ENCODE data around the gene FAM187B. TPM values are rescaled to one million over a fixed set of nuclear protein-coding genes. Genes with fewer than 3 reads are reported as not detected.

The FAM187B gene
- total and polyA plus RNA-seq, 4 donors = 0.17 TPM; not detected in 3

- H3K27ac ChIP-seq (ENCODE audit: low read depth in 1 of 2, low read length in 2 of 2) = peak overlapping the region; percentile 61 to 83
- no peak overlapping the region for H3K9ac ChIP-seq (ENCODE audit: low read depth in 1 of 2, low read length in 2 of 2)
- no peak overlapping the region for H3K4me3 ChIP-seq (ENCODE audit: low read depth in 1 of 3, low read length in 3 of 3)
- no peak for TF ChIP-seq ZBTB33 (IDR thresholded peaks at IDR 0.05)
- peak; percentile 45 for TF ChIP-seq SP1 (IDR thresholded peaks at IDR 0.05)
- TF ChIP-seq NR2F2 (IDR thresholded peaks at IDR 0.05) = peak; percentile 29
- TF ChIP-seq REST (IDR thresholded peaks at IDR 0.05) = no peak
- no peaks in the 10 kb centered on the region for H3K36me3 ChIP-seq (ENCODE audit: control insufficient read depth in 4 of 4, insufficient read depth in 3 of 4, low read depth in 1 of 4, low read length in 3 of 4)
- H3K9me3 ChIP-seq (ENCODE audit: control insufficient read depth in 4 of 4, low read length in 3 of 4) = no peaks in the 10 kb centered on the region
- peaks cover 0 to 3% (median under 1%) of the 10 kb centered on the region in 4 donors for H3K4me1 ChIP-seq (ENCODE audit: control insufficient read depth in 4 of 4, insufficient read depth in 4 of 4, low read length in 3 of 4)
- H3K27me3 ChIP-seq (ENCODE audit: control insufficient read depth in 4 of 4, insufficient read depth in 4 of 4, low read length in 3 of 4) = no peaks in the 10 kb centered on the region
- DNase-seq (ENCODE audit: low spot score) = no peak
- 55% methylated on average over 21 of the region's 21 CpGs for WGBS
Observed at GRCh38 chr19:35213663-35214632, 14.6 kb downstream of the FAM187B start.

- H3K36me3 ChIP-seq (ENCODE audit: control insufficient read depth in 4 of 4, insufficient read depth in 3 of 4, low read depth in 1 of 4, low read length in 3 of 4) = no peaks in the 10 kb centered on the region
- no peak for DNase-seq (ENCODE audit: low spot score)
- peaks cover 0 to 3% (median under 1%) of the 10 kb centered on the region in 4 donors for H3K4me1 ChIP-seq (ENCODE audit: control insufficient read depth in 4 of 4, insufficient read depth in 4 of 4, low read length in 3 of 4)
- no peaks in the 10 kb centered on the region for H3K27me3 ChIP-seq (ENCODE audit: control insufficient read depth in 4 of 4, insufficient read depth in 4 of 4, low read length in 3 of 4)
- 71% methylated on average over 7 of the region's 7 CpGs for WGBS
- peak overlapping the region; percentile 59 to 69 for H3K27ac ChIP-seq (ENCODE audit: low read depth in 1 of 2, low read length in 2 of 2)
- H3K4me3 ChIP-seq (ENCODE audit: low read depth in 1 of 3, low read length in 3 of 3) = no peak overlapping the region
- H3K9ac ChIP-seq (ENCODE audit: low read depth in 1 of 2, low read length in 2 of 2) = no peak overlapping the region
- no peaks in the 10 kb centered on the region for H3K9me3 ChIP-seq (ENCODE audit: control insufficient read depth in 4 of 4, low read length in 3 of 4)
- TF ChIP-seq SP1 (IDR thresholded peaks at IDR 0.05) (no peak), FOXA2 (IDR thresholded peaks at IDR 0.05) (no peak), TAF1 (conservative IDR thresholded peaks at IDR 0.05) (no peak), FOXA1 (IDR thresholded peaks at IDR 0.05) (no peak)
Observed at GRCh38 chr19:35212241-35212640, 16.3 kb downstream of the FAM187B start.

GRCh38 chr19:35211545-35212230 is 16.9 kb downstream of the FAM187B start:
- Histone ChIP-seq H3K4me1 (ENCODE audit: control insufficient read depth in 4 of 4, insufficient read depth in 4 of 4, low read length in 3 of 4) (peaks cover 0 to 3% (median under 1%) of the 10 kb centered on the region in 4 donors), H3K36me3 (ENCODE audit: control insufficient read depth in 4 of 4, insufficient read depth in 3 of 4, low read depth in 1 of 4, low read length in 3 of 4) (no peaks in the 10 kb centered on the region), H3K9me3 (ENCODE audit: control insufficient read depth in 4 of 4, low read length in 3 of 4) (no peaks in the 10 kb centered on the region), H3K4me3 (ENCODE audit: low read depth in 1 of 3, low read length in 3 of 3) (no peak overlapping the region), H3K9ac (ENCODE audit: low read depth in 1 of 2, low read length in 2 of 2) (no peak overlapping the region), H3K27me3 (ENCODE audit: control insufficient read depth in 4 of 4, insufficient read depth in 4 of 4, low read length in 3 of 4) (no peaks in the 10 kb centered on the region), H3K27ac (ENCODE audit: low read depth in 1 of 2, low read length in 2 of 2) (peak overlapping the region; percentile 59 to 69)
- TF ChIP-seq NR2F2 (IDR thresholded peaks at IDR 0.05) = peak; percentile 31
- no peak for TF ChIP-seq YY1 (IDR thresholded peaks at IDR 0.05)
- no peak for TF ChIP-seq MAX (IDR thresholded peaks at IDR 0.05)
- TF ChIP-seq TAF1 (conservative IDR thresholded peaks at IDR 0.05) = no peak
- peak; percentile 60 for TF ChIP-seq SP1 (IDR thresholded peaks at IDR 0.05)
- TF ChIP-seq HNF4G (IDR thresholded peaks at IDR 0.05) = no peak
- no peak for TF ChIP-seq HNF4A (conservative IDR thresholded peaks at IDR 0.05)
- TF ChIP-seq JUND (IDR thresholded peaks at IDR 0.05) = no peak
- no peak for TF ChIP-seq ZBTB33 (IDR thresholded peaks at IDR 0.05)
- peak in 1 of 2 donors; percentile 29 for TF ChIP-seq RAD21 (IDR thresholded peaks at IDR 0.05)
- 73% methylated on average over 7 of the region's 7 CpGs for WGBS
- DNase-seq (ENCODE audit: low spot score) = no peak

Measured in liver (tissue), 9 donors.